ENCODE data around the gene IL16.

IL16 gene

GRCh38 chr15:81165535-81165934, 31.1 kb upstream of the IL16 start:
- TF ChIP-seq CEBPB (IDR thresholded peaks at IDR 0.05) (no peak), YY1 (IDR thresholded peaks at IDR 0.05; ENCODE audit: low read depth) (no peak), TAF1 (IDR thresholded peaks at IDR 0.05; ENCODE audit: low read depth) (no peak), REST (IDR thresholded peaks at IDR 0.05; ENCODE audit: low read depth) (no peak), MAX (IDR thresholded peaks at IDR 0.05) (no peak), RAD21 (IDR thresholded peaks at IDR 0.05; ENCODE audit: low read depth) (no peak)
- TF ChIP-seq, protein P1, sequence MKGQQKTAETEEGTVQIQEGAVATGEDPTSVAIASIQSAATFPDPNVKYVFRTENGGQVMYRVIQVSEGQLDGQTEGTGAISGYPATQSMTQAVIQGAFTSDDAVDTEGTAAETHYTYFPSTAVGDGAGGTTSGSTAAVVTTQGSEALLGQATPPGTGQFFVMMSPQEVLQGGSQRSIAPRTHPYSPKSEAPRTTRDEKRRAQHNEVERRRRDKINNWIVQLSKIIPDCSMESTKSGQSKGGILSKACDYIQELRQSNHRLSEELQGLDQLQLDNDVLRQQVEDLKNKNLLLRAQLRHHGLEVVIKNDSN (IDR thresholded peaks at IDR 0.05) = no peak

GRCh38 chr15:81166636-81167305, 29.9 kb upstream of the IL16 start:
- TF ChIP-seq CEBPB (IDR thresholded peaks at IDR 0.05) = no peak
- no peak for TF ChIP-seq NFIC (IDR thresholded peaks at IDR 0.05)
- TF ChIP-seq, protein P1 (IDR thresholded peaks at IDR 0.05) = no peak
- TF ChIP-seq RAD21 (IDR thresholded peaks at IDR 0.05; ENCODE audit: low read depth) = no peak
- no peak for TF ChIP-seq TAF1 (IDR thresholded peaks at IDR 0.05; ENCODE audit: low read depth)
- no peak for TF ChIP-seq CREB1 (IDR thresholded peaks at IDR 0.05; ENCODE audit: low read depth)
- no peak for TF ChIP-seq REST (IDR thresholded peaks at IDR 0.05; ENCODE audit: low read depth)
- TF ChIP-seq EGR1 (IDR thresholded peaks at IDR 0.05) = no peak
- TF ChIP-seq MAX (IDR thresholded peaks at IDR 0.05) = no peak

- no peak for TF ChIP-seq TAF1 (IDR thresholded peaks at IDR 0.05; ENCODE audit: low read depth)
- TF ChIP-seq REST (IDR thresholded peaks at IDR 0.05; ENCODE audit: low read depth) = no peak
- TF ChIP-seq TEAD4 (IDR thresholded peaks at IDR 0.05) = no peak
- no peak for TF ChIP-seq YY1 (IDR thresholded peaks at IDR 0.05; ENCODE audit: low read depth)
- TF ChIP-seq MAX (IDR thresholded peaks at IDR 0.05) = no peak
- no peak for TF ChIP-seq TCF12 (IDR thresholded peaks at IDR 0.05; ENCODE audit: low read depth)
- no peak for TF ChIP-seq EP300 (IDR thresholded peaks at IDR 0.05; ENCODE audit: borderline replicate concordance)
- TF ChIP-seq FOXM1 (IDR thresholded peaks at IDR 0.05; ENCODE audit: borderline replicate concordance, low read depth) = no peak
- TF ChIP-seq EGR1 (IDR thresholded peaks at IDR 0.05) = no peak
- TF ChIP-seq CEBPB (IDR thresholded peaks at IDR 0.05) = no peak
- TF ChIP-seq CREB1 (IDR thresholded peaks at IDR 0.05; ENCODE audit: low read depth) = no peak
Measured at GRCh38 chr15:81168131-81168526, 28.6 kb upstream of the IL16 start.

DNA sequence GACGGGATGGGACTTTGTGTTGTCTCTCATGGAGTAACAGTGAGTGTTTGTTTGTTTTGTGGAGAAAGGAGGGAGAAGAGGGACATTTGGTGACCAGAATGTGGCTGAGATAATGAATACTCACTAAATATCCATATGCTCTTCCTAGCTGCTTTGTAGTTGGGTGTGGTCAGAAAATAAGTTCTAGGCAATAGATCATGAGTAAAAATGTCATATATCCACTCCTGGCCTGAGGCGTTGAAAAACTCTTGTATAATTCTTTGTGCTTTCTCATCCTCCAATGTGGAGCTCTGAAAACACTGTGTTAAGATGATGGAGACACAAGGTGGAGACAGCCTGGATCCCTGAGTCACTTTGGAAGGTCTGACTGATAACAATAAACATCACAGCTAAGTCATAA, 28.0 kb upstream of the IL16 start:
- no peak for TF ChIP-seq TEAD4 (IDR thresholded peaks at IDR 0.05)
- TF ChIP-seq EGR1 (IDR thresholded peaks at IDR 0.05) = no peak
- TF ChIP-seq TAF1 (IDR thresholded peaks at IDR 0.05; ENCODE audit: low read depth) = no peak
- no peak for TF ChIP-seq CREB1 (IDR thresholded peaks at IDR 0.05; ENCODE audit: low read depth)
- TF ChIP-seq YY1 (IDR thresholded peaks at IDR 0.05; ENCODE audit: low read depth) = no peak
- TF ChIP-seq ZBTB7A (IDR thresholded peaks at IDR 0.05; ENCODE audit: low read depth) = no peak
- TF ChIP-seq RAD21 (IDR thresholded peaks at IDR 0.05; ENCODE audit: low read depth) = no peak
- no peak for TF ChIP-seq NFIC (IDR thresholded peaks at IDR 0.05)
- TF ChIP-seq, protein P1 (IDR thresholded peaks at IDR 0.05) = no peak
- TF ChIP-seq TCF12 (IDR thresholded peaks at IDR 0.05; ENCODE audit: low read depth) = no peak
- TF ChIP-seq REST (IDR thresholded peaks at IDR 0.05; ENCODE audit: low read depth) = no peak
- TF ChIP-seq MAX (IDR thresholded peaks at IDR 0.05) = no peak
- no peak for TF ChIP-seq FOXM1 (IDR thresholded peaks at IDR 0.05; ENCODE audit: borderline replicate concordance, low read depth)
- TF ChIP-seq CEBPB (IDR thresholded peaks at IDR 0.05) = no peak
- no peak for TF ChIP-seq EP300 (IDR thresholded peaks at IDR 0.05; ENCODE audit: borderline replicate concordance)
